Neural cell (in vitro differentiated cells): ENCODE data around the gene FHOD3. TPM values are rescaled to one million over a fixed set of nuclear protein-coding genes. Genes with fewer than 3 reads are reported as not detected.

Source experiments
- H2AFZ ChIP-seq: fragments of 200-600, 300-800 bp; sonication (generic), shearing (Covaris generic); 2 replicates; pipeline ENCODE4 v1.6.0; 2014; ENCODE audit warnings: low read depth, mild to moderate bottlenecking, antibody characterized with exemption, low read length, moderate library complexity
- H3F3A ChIP-seq: fragments of 200-600 bp; shearing (Covaris generic); 2 replicates; pipeline ENCODE4 v1.6.1; 2016; ENCODE audit warnings: mild to moderate bottlenecking, moderate library complexity, mixed read lengths, antibody characterized with exemption, low read length; ENCODE audit not compliant: insufficient read depth, poor library complexity, severe bottlenecking
- H3K27ac ChIP-seq: fragments of 200-600, 300-800 bp; sonication (generic), shearing (Covaris generic); 2 replicates; pipeline ENCODE4 v1.5.1; 2014; ENCODE audit warnings: mild to moderate bottlenecking, low read length, moderate library complexity
- H3K27me3 ChIP-seq: fragments of 300-800, 200-600 bp; sonication (generic), shearing (Covaris generic); 2 replicates; pipeline ENCODE4 v1.6.0; 2014; ENCODE audit warnings: mild to moderate bottlenecking, low read depth, low read length, moderate library complexity; ENCODE audit not compliant: insufficient read depth
- H3K36me3 ChIP-seq: fragments of 300-800, 200-600 bp; sonication (generic), shearing (Covaris generic); 2 replicates; pipeline ENCODE4 v1.5.1; 2014; ENCODE audit warnings: mild to moderate bottlenecking, antibody characterized with exemption, low read length, moderate library complexity; ENCODE audit not compliant: insufficient read depth
- H3K4me2 ChIP-seq: fragments of 300-800, 200-600 bp; sonication (generic), shearing (Covaris generic); 2 replicates; pipeline ENCODE4 v1.6.0; 2014; ENCODE audit warnings: mild to moderate bottlenecking, low read length
- H3K4me3 ChIP-seq: fragments of 300-800, 200-600 bp; sonication (generic), shearing (Covaris generic); 2 replicates; pipeline ENCODE4 v1.5.1; 2014; ENCODE audit warnings: mild to moderate bottlenecking, low read length, moderate library complexity
- H3K79me2 ChIP-seq: fragments of 200-600 bp; shearing (Covaris generic); replicated peaks from 2 replicates; pipeline ENCODE4 v1.6.0; 2014; ENCODE audit warnings: mild to moderate bottlenecking, low read length, moderate library complexity; ENCODE audit not compliant: insufficient read depth
- H3K9ac ChIP-seq: fragments of 300-800, 200-600 bp; sonication (generic), shearing (Covaris generic); 2 replicates; pipeline ENCODE4 v1.6.1; 2016; ENCODE audit warnings: mild to moderate bottlenecking, low read length, mixed read lengths
- H3K9me2 ChIP-seq: fragments of 200-600 bp; shearing (Covaris generic); 2 replicates; pipeline ENCODE4 v1.6.1; 2016; ENCODE audit warnings: mild to moderate bottlenecking, low read length, mixed read lengths; ENCODE audit not compliant: insufficient read depth
- H3K9me3 ChIP-seq: fragments of 200-600, 300-800 bp; sonication (generic), shearing (Covaris generic); 2 replicates; pipeline ENCODE4 v1.6.1; 2016; ENCODE audit warnings: mild to moderate bottlenecking, mixed run types, low read length, moderate library complexity, mixed read lengths
- H4K20me1 ChIP-seq: fragments of 200-600 bp; shearing (Covaris generic); 2 replicates; pipeline ENCODE4 v1.6.1; 2016; ENCODE audit warnings: mild to moderate bottlenecking, mixed run types; ENCODE audit not compliant: insufficient read depth
- EP300 ChIP-seq: fragments of 450-650 bp; conservative IDR thresholded peaks from 2 replicates; pipeline ENCODE4 v1.6.1; 2014; ENCODE audit warnings: antibody characterized with exemption, mild to moderate bottlenecking, moderate library complexity; ENCODE audit not compliant: poor library complexity, severe bottlenecking
- EZH2 ChIP-seq: fragments of 200-600, 300-800 bp; shearing (Covaris generic), sonication (generic); IDR thresholded peaks from 2 replicates; pipeline ENCODE4 v1.6.1; 2014; ENCODE audit warnings: antibody characterized with exemption, low read length, borderline replicate concordance, mild to moderate bottlenecking; ENCODE audit not compliant: insufficient read depth, poor library complexity, severe bottlenecking
- MXI1 ChIP-seq: fragments of 450-650 bp; conservative IDR thresholded peaks from 2 replicates; pipeline ENCODE4 v1.6.1; 2014; ENCODE audit warnings: antibody characterized with exemption, mild to moderate bottlenecking; ENCODE audit not compliant: poor library complexity, severe bottlenecking
- POLR2AphosphoS5 ChIP-seq: IDR thresholded peaks from 2 replicates; pipeline ENCODE4 v1.6.1; 2012
- RAD21 ChIP-seq: fragments of 450-650 bp; conservative IDR thresholded peaks from 2 replicates; pipeline ENCODE4 v1.6.1; 2014; ENCODE audit warnings: antibody characterized with exemption, mild to moderate bottlenecking, moderate library complexity
- SMC3 ChIP-seq: fragments of 450-650 bp; conservative IDR thresholded peaks from 2 replicates; pipeline ENCODE4 v1.6.1; 2014; ENCODE audit warnings: antibody characterized with exemption, mild to moderate bottlenecking, moderate library complexity; ENCODE audit not compliant: poor library complexity
- TAF1 ChIP-seq: IDR thresholded peaks from 2 replicates; pipeline ENCODE4 v1.6.1; 2012; ENCODE audit warnings: low read depth
- polyA plus RNA-seq: library from polyadenylated mRNA; depleted of rRNA; stranded (reverse); fragments of >200 nt; gene quantifications from 2 replicates; pipeline ENCODE4 v1.2.3, GENCODE V29; 2014
- TF ChIP-seq, protein P1 (sequence below): fragments of 450-650 bp; IDR thresholded peaks from 2 replicates; pipeline ENCODE4 v1.5.1; 2014; ENCODE audit warnings: antibody characterized with exemption, mild to moderate bottlenecking, moderate library complexity; ENCODE audit not compliant: poor library complexity, severe bottlenecking
- TF ChIP-seq, protein P2 (sequence below): IDR thresholded peaks from 2 replicates; pipeline ENCODE4 v1.6.1; 2012; ENCODE audit warnings: borderline replicate concordance

FHOD3 gene
- polyA plus RNA-seq, 1 donor from 2014 or later, result 19.4 TPM

DNA sequence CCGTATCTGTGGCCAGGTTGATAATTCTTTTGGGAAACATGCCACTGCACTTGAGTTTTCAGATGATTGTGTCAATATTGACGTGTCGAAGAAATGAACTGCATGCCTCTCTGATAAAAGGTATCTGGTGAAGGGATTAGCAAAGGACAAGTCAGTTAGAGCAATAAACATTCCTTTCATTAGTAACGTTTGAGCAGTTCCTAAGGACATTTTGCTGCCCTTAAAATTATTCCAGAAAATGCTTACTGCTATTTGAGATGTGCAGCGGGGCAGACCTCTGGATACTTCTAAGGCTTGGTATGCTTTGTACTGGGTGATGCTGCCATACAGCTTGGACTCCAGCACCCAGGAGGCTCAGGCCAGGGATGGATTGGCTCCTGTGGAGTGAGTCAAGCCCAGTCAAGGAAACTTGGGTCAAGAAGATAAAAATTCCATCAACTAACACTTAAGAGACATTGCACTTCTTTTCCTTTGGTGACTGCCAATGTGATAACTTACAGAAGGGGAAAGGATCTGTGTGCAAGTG lies 166.7 kb downstream of the FHOD3 start:
- Histone ChIP-seq H3K9me2 (no peaks in the 10 kb centered on the region), H4K20me1 (no peaks in the 10 kb centered on the region), H3K27ac (no peak overlapping the region), H3K36me3 (no peaks in the 10 kb centered on the region), H3K4me3 (no peak overlapping the region), H3F3A (no peaks in the 10 kb centered on the region), H3K9ac (no peak overlapping the region), H3K4me2 (no peak overlapping the region), H3K9me3 (no peaks in the 10 kb centered on the region), H3K79me2 (peaks cover 3% of the 10 kb centered on the region), H2AFZ (no peak overlapping the region), H3K27me3 (no peaks in the 10 kb centered on the region)
- TF ChIP-seq, protein P1, sequence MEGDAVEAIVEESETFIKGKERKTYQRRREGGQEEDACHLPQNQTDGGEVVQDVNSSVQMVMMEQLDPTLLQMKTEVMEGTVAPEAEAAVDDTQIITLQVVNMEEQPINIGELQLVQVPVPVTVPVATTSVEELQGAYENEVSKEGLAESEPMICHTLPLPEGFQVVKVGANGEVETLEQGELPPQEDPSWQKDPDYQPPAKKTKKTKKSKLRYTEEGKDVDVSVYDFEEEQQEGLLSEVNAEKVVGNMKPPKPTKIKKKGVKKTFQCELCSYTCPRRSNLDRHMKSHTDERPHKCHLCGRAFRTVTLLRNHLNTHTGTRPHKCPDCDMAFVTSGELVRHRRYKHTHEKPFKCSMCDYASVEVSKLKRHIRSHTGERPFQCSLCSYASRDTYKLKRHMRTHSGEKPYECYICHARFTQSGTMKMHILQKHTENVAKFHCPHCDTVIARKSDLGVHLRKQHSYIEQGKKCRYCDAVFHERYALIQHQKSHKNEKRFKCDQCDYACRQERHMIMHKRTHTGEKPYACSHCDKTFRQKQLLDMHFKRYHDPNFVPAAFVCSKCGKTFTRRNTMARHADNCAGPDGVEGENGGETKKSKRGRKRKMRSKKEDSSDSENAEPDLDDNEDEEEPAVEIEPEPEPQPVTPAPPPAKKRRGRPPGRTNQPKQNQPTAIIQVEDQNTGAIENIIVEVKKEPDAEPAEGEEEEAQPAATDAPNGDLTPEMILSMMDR, result no peak
- TF ChIP-seq TAF1 (no peak), SMC3 (no peak), RAD21 (no peak), EZH2 (no peak), POLR2AphosphoS5 (no peak), MXI1 (no peak), EP300 (no peak)
- TF ChIP-seq, protein P2, sequence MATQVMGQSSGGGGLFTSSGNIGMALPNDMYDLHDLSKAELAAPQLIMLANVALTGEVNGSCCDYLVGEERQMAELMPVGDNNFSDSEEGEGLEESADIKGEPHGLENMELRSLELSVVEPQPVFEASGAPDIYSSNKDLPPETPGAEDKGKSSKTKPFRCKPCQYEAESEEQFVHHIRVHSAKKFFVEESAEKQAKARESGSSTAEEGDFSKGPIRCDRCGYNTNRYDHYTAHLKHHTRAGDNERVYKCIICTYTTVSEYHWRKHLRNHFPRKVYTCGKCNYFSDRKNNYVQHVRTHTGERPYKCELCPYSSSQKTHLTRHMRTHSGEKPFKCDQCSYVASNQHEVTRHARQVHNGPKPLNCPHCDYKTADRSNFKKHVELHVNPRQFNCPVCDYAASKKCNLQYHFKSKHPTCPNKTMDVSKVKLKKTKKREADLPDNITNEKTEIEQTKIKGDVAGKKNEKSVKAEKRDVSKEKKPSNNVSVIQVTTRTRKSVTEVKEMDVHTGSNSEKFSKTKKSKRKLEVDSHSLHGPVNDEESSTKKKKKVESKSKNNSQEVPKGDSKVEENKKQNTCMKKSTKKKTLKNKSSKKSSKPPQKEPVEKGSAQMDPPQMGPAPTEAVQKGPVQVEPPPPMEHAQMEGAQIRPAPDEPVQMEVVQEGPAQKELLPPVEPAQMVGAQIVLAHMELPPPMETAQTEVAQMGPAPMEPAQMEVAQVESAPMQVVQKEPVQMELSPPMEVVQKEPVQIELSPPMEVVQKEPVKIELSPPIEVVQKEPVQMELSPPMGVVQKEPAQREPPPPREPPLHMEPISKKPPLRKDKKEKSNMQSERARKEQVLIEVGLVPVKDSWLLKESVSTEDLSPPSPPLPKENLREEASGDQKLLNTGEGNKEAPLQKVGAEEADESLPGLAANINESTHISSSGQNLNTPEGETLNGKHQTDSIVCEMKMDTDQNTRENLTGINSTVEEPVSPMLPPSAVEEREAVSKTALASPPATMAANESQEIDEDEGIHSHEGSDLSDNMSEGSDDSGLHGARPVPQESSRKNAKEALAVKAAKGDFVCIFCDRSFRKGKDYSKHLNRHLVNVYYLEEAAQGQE, result no peak

DNA sequence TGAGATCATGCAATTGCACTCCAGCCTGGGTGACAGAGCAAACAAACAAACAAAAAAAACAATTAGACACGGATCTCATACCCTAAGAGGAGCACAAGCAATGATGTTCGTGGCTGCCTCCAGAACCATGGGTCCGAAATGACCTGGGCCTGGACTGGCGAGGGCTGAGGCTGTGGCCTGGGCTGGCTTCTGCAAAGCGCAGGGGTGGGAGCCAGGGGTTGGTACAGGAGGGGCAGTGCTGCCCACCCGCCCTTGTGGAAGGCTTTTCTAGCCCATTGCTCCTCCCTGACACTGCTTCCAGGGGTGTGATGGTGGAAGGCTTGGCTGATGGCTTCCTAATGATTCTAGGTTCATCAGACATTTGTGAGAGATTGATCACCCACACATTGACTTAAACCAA lies 167.8 kb downstream of the FHOD3 start:
- Histone ChIP-seq H3K27me3 (no peaks in the 10 kb centered on the region), H3K36me3 (no peaks in the 10 kb centered on the region), H3K9ac (no peak overlapping the region), H3K4me3 (no peak overlapping the region), H3K27ac (no peak overlapping the region), H3F3A (no peaks in the 10 kb centered on the region), H3K79me2 (peaks cover 3% of the 10 kb centered on the region), H2AFZ (no peak overlapping the region), H4K20me1 (no peaks in the 10 kb centered on the region), H3K4me2 (no peak overlapping the region), H3K9me3 (no peaks in the 10 kb centered on the region), H3K9me2 (no peaks in the 10 kb centered on the region)
- TF ChIP-seq EZH2, result no peak
- TF ChIP-seq, protein P2, result no peak
- no peak for TF ChIP-seq TAF1
- TF ChIP-seq POLR2AphosphoS5, result no peak
- TF ChIP-seq RAD21, result no peak
- TF ChIP-seq SMC3, result no peak
- TF ChIP-seq, protein P1, result no peak
- TF ChIP-seq MXI1, result no peak
- no peak for TF ChIP-seq EP300
